K562 (cell line): ENCODE measurements around the gene RNF13. TPM values are rescaled to one million over a fixed set of nuclear protein-coding genes. Genes with fewer than 3 reads are reported as not detected.

ENCODE experiments used
- ATAC-seq: fragments of 200-7000 bp; cut with Tn5 transposase; 3 replicates; pipeline ENCODE4 v1.9.1; 2020; ENCODE audit warnings: moderate library complexity
- BruUV-seq: library from RNA; stranded (reverse); fragments of 400-500 nt; replicated peaks from 2 replicates; lab custom pipeline; 2021; lab: Mats Ljungman, UMichigan
- CTCF ChIA-PET: fragments of 300-600 bp; formaldehyde crosslinking; extraction: SDS; loops from one replicate; lab custom pipeline; 2021; ENCODE audit warnings: low intra/inter-chr PET ratio; lab: Yijun Ruan, JAX
- POLR2A ChIA-PET: fragments of 300-600, 350-650 bp; sonication (Branson Sonifier 250); formaldehyde crosslinking; extraction: SDS; loops from one replicate; lab custom pipeline; 2021; ENCODE audit warnings: antibody characterized with exemption, inconsistent platforms; lab: Yijun Ruan, JAX
- DNase-seq, 4 experiments: peaks; one replicate each; pipeline versions ENCODE4 v3.0.0 to v3.0.0-alpha.2; 2011 to 2018; ENCODE audit warnings: low spot score in 3 of 4, mixed read lengths in 3 of 4; ENCODE audit errors: extremely low read depth in 1 of 4
- FAIRE-seq: peaks from 2 replicates; lab custom pipeline; 2011; peaks lifted over from hg19 to GRCh38; lab: Jason Lieb, UNC
- H2AFZ ChIP-seq: 2 replicates; pipeline ENCODE4 v1.6.0; 2011; ENCODE audit warnings: low read depth, low read length, control low read depth, inconsistent platforms
- H3K27ac ChIP-seq: fragments of 200-600 bp; 3 replicates; pipeline ENCODE4 v1.8.0; 2011; ENCODE audit warnings: low read depth, mild to moderate bottlenecking, control low read depth, inconsistent platforms, low read length, moderate library complexity, mixed read lengths; ENCODE audit errors: extremely low read depth
- H3K27me3 ChIP-seq, 2 experiments: fragments of 300-600 bp in 1 of 2; 2 replicates in 1 of 2; 3 replicates in 1 of 2; pipeline versions ENCODE4 v1.6.0 to v1.8.0; 2011; ENCODE audit warnings: inconsistent platforms in 2 of 2, low read length in 2 of 2, mild to moderate bottlenecking in 1 of 2, mixed read lengths in 1 of 2, moderate library complexity in 1 of 2; ENCODE audit not compliant: control insufficient read depth in 2 of 2, insufficient read depth in 2 of 2
- H3K36me3 ChIP-seq: fragments of 300-600 bp; 3 replicates; pipeline ENCODE4 v1.8.0; 2011; ENCODE audit warnings: mild to moderate bottlenecking, low read length, inconsistent platforms; ENCODE audit not compliant: control insufficient read depth, insufficient read depth
- H3K4me1 ChIP-seq, 2 experiments: fragments of 200-600 bp in 1 of 2; replicated peaks in 1 of 2; 2 replicates in 1 of 2; 3 replicates in 1 of 2; pipeline versions ENCODE4 v1.5.1 to v1.8.0; 2011; ENCODE audit warnings: inconsistent platforms in 2 of 2, low read length in 2 of 2, mild to moderate bottlenecking in 1 of 2, mixed read lengths in 1 of 2, moderate library complexity in 1 of 2; ENCODE audit not compliant: control insufficient read depth in 2 of 2, insufficient read depth in 2 of 2
- H3K4me2 ChIP-seq: 2 replicates; pipeline ENCODE4 v1.6.1; 2011; ENCODE audit warnings: low read length, control low read depth, inconsistent platforms, mixed read lengths; ENCODE audit not compliant: insufficient read depth
- H3K4me3 ChIP-seq: fragments of 200-600 bp; sonication (generic), shearing (Covaris generic); 2 replicates; pipeline ENCODE4 v1.5.1; 2016; ENCODE audit warnings: control low read depth, inconsistent platforms
- H3K79me2 ChIP-seq: fragments of 200-600 bp; 3 replicates; pipeline ENCODE4 v1.8.0; 2011; ENCODE audit warnings: low read length, inconsistent platforms; ENCODE audit not compliant: control insufficient read depth, insufficient read depth
- H3K9ac ChIP-seq, 2 experiments: 2 replicates each; pipeline versions ENCODE4 v1.6.0 to v1.6.1; 2011; ENCODE audit warnings: low read depth in 2 of 2, low read length in 2 of 2, control low read depth in 1 of 2, inconsistent platforms in 1 of 2, mild to moderate bottlenecking in 1 of 2, mixed read lengths in 1 of 2; ENCODE audit not compliant: insufficient read depth in 1 of 2
- H3K9me1 ChIP-seq: one replicate; pipeline ENCODE4 v1.6.0; 2011; ENCODE audit warnings: inconsistent platforms, mild to moderate bottlenecking, low read length, moderate library complexity; ENCODE audit not compliant: control insufficient read depth, insufficient read depth
- H3K9me3 ChIP-seq: replicated peaks from 2 replicates; pipeline ENCODE4 v1.5.1; 2011; ENCODE audit warnings: low read depth, low read length, inconsistent platforms; ENCODE audit not compliant: control insufficient read depth, insufficient read depth
- H4K20me1 ChIP-seq: replicated peaks from 2 replicates; pipeline ENCODE4 v1.6.1; 2011; ENCODE audit warnings: low read length, inconsistent platforms, mixed read lengths; ENCODE audit not compliant: control insufficient read depth, insufficient read depth
- BACH1 ChIP-seq: fragments of 200-800 bp; sonication (Bioruptor generic); IDR thresholded peaks from 2 replicates; pipeline ENCODE4 v1.6.1; 2016; ENCODE audit warnings: missing genetic modification characterization, missing compliant biosample characterization
- CGGBP1 ChIP-seq: fragments of 250-450 bp; sonication (Bioruptor Pico); IDR thresholded peaks from 2 replicates; pipeline ENCODE4 v1.9.0; 2021; ENCODE audit warnings: mild to moderate bottlenecking
- HDGF ChIP-seq: fragments of 450-650 bp; IDR thresholded peaks from 2 replicates; pipeline ENCODE4 v1.6.1; 2016
- JUNB ChIP-seq: fragments of 450-650 bp; formaldehyde crosslinking; conservative IDR thresholded peaks from 2 replicates; pipeline ENCODE4 v1.4.0; 2020; ENCODE audit warnings: mild to moderate bottlenecking
- NFATC3 ChIP-seq: fragments of 450-650 bp; IDR thresholded peaks from 2 replicates; pipeline ENCODE4 v1.6.1; 2017; ENCODE audit warnings: mild to moderate bottlenecking
- U2AF1 ChIP-seq: fragments of 200-400 bp; formaldehyde crosslinking; optimal IDR thresholded peaks from 2 replicates; pipeline ENCODE3; 2017; ENCODE audit warnings: mild to moderate bottlenecking, low read depth, low read length, moderate library complexity
- ZBTB7A ChIP-seq: IDR thresholded peaks from 2 replicates; pipeline ENCODE4 v1.6.1; 2011; ENCODE audit warnings: low read depth, mild to moderate bottlenecking, low read length, moderate library complexity, borderline replicate concordance; ENCODE audit not compliant: control insufficient read depth
- ZNF224 ChIP-seq: sonication (generic); formaldehyde crosslinking; IDR thresholded peaks from 2 replicates; pipeline ENCODE4 v1.8.0; 2022; ENCODE audit warnings: mild to moderate bottlenecking, missing genetic modification reagents
- ZNF589 ChIP-seq: fragments of 200-800 bp; sonication (Bioruptor generic); IDR thresholded peaks from 2 replicates; pipeline ENCODE4 v1.6.1; 2016; ENCODE audit warnings: low read depth, missing genetic modification characterization, missing compliant biosample characterization
- ZNF79 ChIP-seq: fragments of 250-450 bp; sonication (Bioruptor Pico); IDR thresholded peaks from 2 replicates; pipeline ENCODE4 v1.4.0; 2020; ENCODE audit warnings: low read depth, mild to moderate bottlenecking, moderate library complexity
- WGBS: fragments of 100-300 bp; shearing (Covaris generic); methylation state at CpG from one replicate; pipeline ENCODE4 v1.1.6; 2016; ENCODE audit warnings: low coverage, mixed read lengths; ENCODE audit not compliant: insufficient coverage; ENCODE audit errors: missing lambda C conversion rate; 5-methylcytosine and 5-hydroxymethylcytosine counted together
- in situ Hi-C: fragments of 300-500 bp; cut with MboI; formaldehyde crosslinking; loops from 4 replicates; pipeline ENCODE4 v1.15.0; 2018; ENCODE audit warnings: inconsistent platforms, mixed read lengths
- intact Hi-C: fragments of 100-400 bp; cut with micrococcal nuclease; formaldehyde crosslinking; loops from 2 replicates; pipeline ENCODE4 v1.14.2; 2022
- polyA plus RNA-seq, 8 experiments: library from polyadenylated mRNA; depleted of rRNA in 4 of 8; stranded (reverse) in 5 of 8; unstranded in 3 of 8; fragments of >200 nt; fragmentation: Nextera tagmentation in 2 of 8; fragmentation: Illumina TruSeq in 1 of 8; extraction: Ambion mirVana in 2 of 8; extraction: Trizol in 1 of 8; gene quantifications; 2 replicates each; pipeline versions ENCODE4 v1.2.1 to v1.2.3, GENCODE V29; 2011 to 2014; ENCODE audit warnings: inconsistent platforms in 1 of 8, missing spikeins in 1 of 8
- total RNA-seq, 7 experiments: library from RNA; depleted of rRNA in 6 of 7; stranded (reverse); fragments of >200 nt in 6 of 7; fragmentation: Illumina TruSeq in 2 of 7; extraction: Trizol in 2 of 7; gene quantifications; 2 replicates each; pipeline versions ENCODE4 v1.2.1 to v1.2.3, GENCODE V29; 2011 to 2021; ENCODE audit warnings: low replicate concordance in 1 of 7
- TF ChIP-seq, protein P1 (sequence below): fragments of 450-650 bp; IDR thresholded peaks from 2 replicates; pipeline ENCODE4 v1.7.0; 2016; ENCODE audit warnings: borderline replicate concordance
- TF ChIP-seq, protein P2 (sequence below): fragments of 250-450 bp; sonication (Bioruptor Pico); IDR thresholded peaks from 2 replicates; pipeline ENCODE4 v1.8.0; 2022; ENCODE audit warnings: moderate library complexity, mild to moderate bottlenecking, inconsistent platforms

RNF13 gene
- total and polyA plus RNA-seq, 9 of the 15 experiments (the other 6 are each of a cell fraction or from before 2014, with no cell fraction given): 12.7 to 35.8 (median 18.9) TPM

DNA sequence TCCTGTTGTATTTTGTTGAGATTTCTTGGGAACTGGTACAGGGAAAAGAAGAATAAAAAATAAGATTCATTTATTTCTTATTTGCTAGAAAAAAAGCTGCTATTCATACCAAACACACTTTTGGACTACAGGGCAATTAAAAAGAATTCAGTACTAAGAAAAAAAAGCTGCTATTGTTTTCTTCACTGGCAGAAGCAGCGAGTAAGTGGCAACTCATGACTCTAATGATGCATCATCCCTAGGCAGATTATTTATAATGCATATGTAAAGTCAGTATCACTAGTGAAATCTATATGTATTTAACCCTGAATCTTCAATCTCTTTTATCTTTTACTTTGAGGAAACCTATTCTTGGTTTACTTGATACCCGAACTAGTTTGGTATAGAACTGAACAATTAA is 142.4 kb downstream of the RNF13 start:
- Histone ChIP-seq H3K4me3 (no peak overlapping the region), H4K20me1 (no peaks in the 10 kb centered on the region), H3K9me1 (no peaks in the 10 kb centered on the region), H3K27ac (no peak overlapping the region), H3K4me2 (no peak overlapping the region)
- DNase-seq: no peak
- no peak for FAIRE-seq
- no TSS peak for BruUV-seq
- in situ Hi-C loops: loop anchor here (10.0 to 25.0 kb wide), 2 partner anchors 239 to 557 kb away; no protein-coding TSS in a partner anchor
- ATAC-seq: no peak
- TF ChIP-seq HDGF (no peak), JUNB (CRISPR knock-in tag) (no peak), NFATC3 (no peak), ZNF224 (no peak), CGGBP1 (CRISPR knock-in tag) (no peak), ZBTB7A (no peak), U2AF1 (no peak), ZNF589 (CRISPR knock-in tag) (no peak), ZNF79 (CRISPR knock-in tag) (no peak), BACH1 (tag) (no peak)
- TF ChIP-seq, protein P1, sequence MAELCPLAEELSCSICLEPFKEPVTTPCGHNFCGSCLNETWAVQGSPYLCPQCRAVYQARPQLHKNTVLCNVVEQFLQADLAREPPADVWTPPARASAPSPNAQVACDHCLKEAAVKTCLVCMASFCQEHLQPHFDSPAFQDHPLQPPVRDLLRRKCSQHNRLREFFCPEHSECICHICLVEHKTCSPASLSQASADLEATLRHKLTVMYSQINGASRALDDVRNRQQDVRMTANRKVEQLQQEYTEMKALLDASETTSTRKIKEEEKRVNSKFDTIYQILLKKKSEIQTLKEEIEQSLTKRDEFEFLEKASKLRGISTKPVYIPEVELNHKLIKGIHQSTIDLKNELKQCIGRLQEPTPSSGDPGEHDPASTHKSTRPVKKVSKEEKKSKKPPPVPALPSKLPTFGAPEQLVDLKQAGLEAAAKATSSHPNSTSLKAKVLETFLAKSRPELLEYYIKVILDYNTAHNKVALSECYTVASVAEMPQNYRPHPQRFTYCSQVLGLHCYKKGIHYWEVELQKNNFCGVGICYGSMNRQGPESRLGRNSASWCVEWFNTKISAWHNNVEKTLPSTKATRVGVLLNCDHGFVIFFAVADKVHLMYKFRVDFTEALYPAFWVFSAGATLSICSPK: no peak
- TF ChIP-seq, protein P2, sequence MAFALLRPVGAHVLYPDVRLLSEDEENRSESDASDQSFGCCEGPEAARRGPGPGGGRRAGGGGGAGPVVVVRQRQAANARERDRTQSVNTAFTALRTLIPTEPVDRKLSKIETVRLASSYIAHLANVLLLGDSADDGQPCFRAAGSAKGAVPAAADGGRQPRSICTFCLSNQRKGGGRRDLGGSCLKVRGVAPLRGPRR (CRISPR knock-in tag): no peak
- TF ChIP-seq, all 486 proteins: peak for 0
- Histone ChIP-seq H3K79me2 (no peaks in the 10 kb centered on the region), H3K27me3 (no peaks in the 10 kb centered on the region), H3K36me3 (no peaks in the 10 kb centered on the region), H3K9ac (no peak overlapping the region), H2AFZ (no peak overlapping the region), H3K9me3 (no peaks in the 10 kb centered on the region), H3K4me1 (no peaks in the 10 kb centered on the region)
- intact Hi-C loops: no loop called here
- 29% methylated on average over 2 of the region's 2 CpGs for WGBS
- ChIA-PET CTCF (interaction anchor here (0.7 kb wide), 1 partner anchor 229 kb away, joined by 3 read pairs; no protein-coding TSS in a partner anchor), POLR2A (no interaction called here)
